ENCODE measurements around the gene SH3RF2.

SH3RF2 gene

GRCh38 chr5:146034605-146035004, 98.2 kb downstream of the SH3RF2 start:
- Histone ChIP-seq H3K27ac (ENCODE audit: extremely low read depth, low read depth, low read length) (no peak overlapping the region), H3K36me3 (ENCODE audit: control insufficient read depth in 2 of 2, insufficient read depth in 1 of 2, low read length in 2 of 2) (no peaks in the 10 kb centered on the region), H3K9me3 (ENCODE audit: control insufficient read depth, insufficient read depth, low read depth, low read length) (no peaks in the 10 kb centered on the region), H3K4me1 (ENCODE audit: control insufficient read depth, insufficient read depth, low read length) (no peaks in the 10 kb centered on the region), H3K4me3 (ENCODE audit: low read depth, low read length) (no peak overlapping the region)
- TF ChIP-seq ZNF518A (tag by site-specific recombination; conservative IDR thresholded peaks at IDR 0.05; ENCODE audit: low read depth) (no peak), ZNF311 (tag by site-specific recombination; IDR thresholded peaks at IDR 0.05; ENCODE audit: borderline replicate concordance) (no peak), ZNF521 (tag by site-specific recombination; IDR thresholded peaks at IDR 0.05) (no peak), ZNF76 (tag by site-specific recombination; IDR thresholded peaks at IDR 0.05; ENCODE audit: borderline replicate concordance, low read depth) (no peak), ZSCAN23 (tag by site-specific recombination; IDR thresholded peaks at IDR 0.05) (no peak), ZNF544 (tag by site-specific recombination; IDR thresholded peaks at IDR 0.05) (no peak), ZNF341 (tag by site-specific recombination; IDR thresholded peaks at IDR 0.05; ENCODE audit: low read depth) (no peak), RBAK (tag by site-specific recombination; IDR thresholded peaks at IDR 0.05) (no peak), ZFP37 (tag by site-specific recombination; IDR thresholded peaks at IDR 0.05) (no peak), ZNF280D (tag by site-specific recombination; IDR thresholded peaks at IDR 0.05) (no peak), ZNF366 (tag by site-specific recombination; conservative IDR thresholded peaks at IDR 0.05) (no peak), ZNF148 (tag by site-specific recombination; IDR thresholded peaks at IDR 0.05; ENCODE audit: borderline replicate concordance) (no peak), ZNF112 (tag by site-specific recombination; IDR thresholded peaks at IDR 0.05) (no peak), REST (tag by site-specific recombination; IDR thresholded peaks at IDR 0.05) (no peak), BCL6B (tag by site-specific recombination; IDR thresholded peaks at IDR 0.05) (no peak), ZNF843 (tag by site-specific recombination; IDR thresholded peaks at IDR 0.05) (no peak)
- ChIA-PET CTCF (interaction anchor here (0.6 kb wide), 2 partner anchors 480 to 842 kb away, joined by 3 read pairs; no protein-coding TSS in a partner anchor), POLR2A (no interaction called here)

Measured in HEK293 (cell line).